H9 (cell line): Measurements from ENCODE around the gene MIOS. TPM values are rescaled to one million over a fixed set of nuclear protein-coding genes. Genes with fewer than 3 reads are reported as not detected.

Source experiments
- DNase-seq: peaks from one replicate; pipeline ENCODE4 v3.0.0-alpha.2; 2017
- H2AFZ ChIP-seq: one replicate; pipeline ENCODE4 v1.6.1; 2013; ENCODE audit warnings: mild to moderate bottlenecking, low read length, control low read depth, moderate library complexity
- H2AK5ac ChIP-seq: 2 replicates; pipeline ENCODE4 v1.6.1; 2013; ENCODE audit warnings: low read length, control low read depth, mixed read lengths; ENCODE audit not compliant: insufficient read length
- H2BK120ac ChIP-seq: one replicate; pipeline ENCODE4 v1.6.1; 2013; ENCODE audit warnings: low read depth, mild to moderate bottlenecking, low read length, control low read depth, inconsistent platforms; ENCODE audit not compliant: poor library complexity, severe bottlenecking
- H2BK12ac ChIP-seq: 2 replicates; pipeline ENCODE4 v1.6.1; 2013; ENCODE audit warnings: low read length, control low read depth, mixed read lengths, low read depth; ENCODE audit not compliant: insufficient read length
- H2BK15ac ChIP-seq: 2 replicates; pipeline ENCODE4 v1.6.1; 2013; ENCODE audit warnings: low read depth, low read length, control low read depth
- H2BK20ac ChIP-seq: one replicate; pipeline ENCODE4 v1.6.1; 2013; ENCODE audit warnings: low read depth, mild to moderate bottlenecking, low read length, control low read depth, inconsistent platforms; ENCODE audit not compliant: poor library complexity, severe bottlenecking
- H2BK5ac ChIP-seq: 2 replicates; pipeline ENCODE4 v1.6.1; 2013; ENCODE audit warnings: low read length, control low read depth, mixed read lengths; ENCODE audit not compliant: insufficient read length
- H3K14ac ChIP-seq: 2 replicates; pipeline ENCODE4 v1.6.1; 2013; ENCODE audit warnings: low read length, control low read depth; ENCODE audit not compliant: insufficient read depth
- H3K18ac ChIP-seq: 2 replicates; pipeline ENCODE4 v1.6.1; 2013; ENCODE audit warnings: low read depth, mild to moderate bottlenecking, mixed read lengths, low read length, control low read depth; ENCODE audit not compliant: insufficient read length
- H3K23ac ChIP-seq: 2 replicates; pipeline ENCODE4 v1.6.1; 2013; ENCODE audit warnings: low read length, control low read depth, mixed read lengths, low read depth; ENCODE audit not compliant: insufficient read length
- H3K23me2 ChIP-seq: 2 replicates; pipeline ENCODE4 v1.6.1; 2013; ENCODE audit warnings: low read depth, mild to moderate bottlenecking, mixed read lengths, low read length, control low read depth; ENCODE audit not compliant: insufficient read length, poor library complexity, severe bottlenecking
- H3K27ac ChIP-seq: 2 replicates; pipeline ENCODE4 v1.5.1; 2013; ENCODE audit warnings: low read length, control low read depth, mixed read lengths, low read depth; ENCODE audit not compliant: insufficient read length
- H3K27me3 ChIP-seq: 2 replicates; pipeline ENCODE4 v1.6.1; 2013; ENCODE audit warnings: low read length, control low read depth, inconsistent platforms; ENCODE audit not compliant: insufficient read depth
- H3K4ac ChIP-seq: 2 replicates; pipeline ENCODE4 v1.6.1; 2013; ENCODE audit warnings: low read depth, mild to moderate bottlenecking, control low read depth, inconsistent platforms, low read length, moderate library complexity
- H3K4me1 ChIP-seq: 2 replicates; pipeline ENCODE4 v1.6.1; 2013; ENCODE audit warnings: low read length, control low read depth, inconsistent platforms; ENCODE audit not compliant: insufficient read depth
- H3K4me2 ChIP-seq: 2 replicates; pipeline ENCODE4 v1.6.1; 2013; ENCODE audit warnings: low read length, control low read depth, mixed read lengths; ENCODE audit not compliant: insufficient read length, insufficient read depth
- H3K56ac ChIP-seq: 2 replicates; pipeline ENCODE4 v1.6.1; 2013; ENCODE audit warnings: low read depth, mild to moderate bottlenecking, mixed read lengths, low read length, control low read depth; ENCODE audit not compliant: insufficient read length
- H3K79me1 ChIP-seq: 2 replicates; pipeline ENCODE4 v1.6.1; 2013; ENCODE audit warnings: low read depth, mild to moderate bottlenecking, moderate library complexity, low read length, control low read depth, inconsistent platforms; ENCODE audit not compliant: insufficient read depth, poor library complexity, severe bottlenecking
- H3K79me2 ChIP-seq: 2 replicates; pipeline ENCODE4 v1.6.1; 2013; ENCODE audit warnings: low read length, control low read depth, inconsistent platforms; ENCODE audit not compliant: insufficient read depth
- H3K9ac ChIP-seq: 2 replicates; pipeline ENCODE4 v1.6.1; 2013; ENCODE audit warnings: low read length, control low read depth, mixed read lengths; ENCODE audit not compliant: insufficient read length; ENCODE audit errors: extremely low read depth
- H3K9me3 ChIP-seq: one replicate; pipeline ENCODE4 v1.6.1; 2013; ENCODE audit warnings: low read depth, low read length, inconsistent platforms; ENCODE audit not compliant: control insufficient read depth
- H3T11ph ChIP-seq: one replicate; pipeline ENCODE4 v1.6.1; 2013; ENCODE audit warnings: mild to moderate bottlenecking, low read length, control low read depth, inconsistent platforms
- H4K20me1 ChIP-seq: one replicate; pipeline ENCODE4 v1.6.1; 2013; ENCODE audit not compliant: control insufficient read depth, insufficient read length, insufficient read depth
- H4K5ac ChIP-seq: 2 replicates; pipeline ENCODE4 v1.6.1; 2013; ENCODE audit warnings: low read depth, mild to moderate bottlenecking, mixed read lengths, low read length, control low read depth; ENCODE audit not compliant: insufficient read length
- H4K8ac ChIP-seq: replicated peaks from 2 replicates; pipeline ENCODE4 v1.6.1; 2013; ENCODE audit warnings: low read length, control low read depth, mixed read lengths, low read depth; ENCODE audit not compliant: insufficient read length
- H4K91ac ChIP-seq: 2 replicates; pipeline ENCODE4 v1.6.1; 2013; ENCODE audit warnings: low read depth, mild to moderate bottlenecking, moderate library complexity, mixed read lengths, low read length, control low read depth; ENCODE audit not compliant: insufficient read length
- H3K27ac Mint-ChIP-seq, 3 experiments: 2 replicates in 2 of 3; 3 replicates in 1 of 3; pipeline ENCODE4 v1.8.0; 2020 to 2021; ENCODE audit warnings: mixed read lengths in 3 of 3, mild to moderate bottlenecking in 1 of 3, moderate library complexity in 1 of 3
- H3K27me3 Mint-ChIP-seq: 2 replicates; pipeline ENCODE4 v1.8.0; 2021; ENCODE audit warnings: low read depth, mild to moderate bottlenecking, moderate library complexity, mixed read lengths
- H3K36me3 Mint-ChIP-seq, 3 experiments: 2 replicates in 2 of 3; 3 replicates in 1 of 3; pipeline ENCODE4 v1.8.0; 2020 to 2021; ENCODE audit warnings: low read depth in 3 of 3, mixed read lengths in 3 of 3; ENCODE audit not compliant: insufficient read depth in 1 of 3
- H3K4me1 Mint-ChIP-seq, 2 experiments: 2 replicates each; pipeline ENCODE4 v1.8.0; 2020; ENCODE audit warnings: mixed read lengths in 2 of 2
- H3K4me3 Mint-ChIP-seq, 2 experiments: 2 replicates in 1 of 2; 3 replicates in 1 of 2; pipeline ENCODE4 v1.8.0; 2020 to 2021; ENCODE audit warnings: mild to moderate bottlenecking in 2 of 2, mixed read lengths in 2 of 2, moderate library complexity in 1 of 2
- H3K9me3 Mint-ChIP-seq, 2 experiments: 2 replicates in 1 of 2; 3 replicates in 1 of 2; pipeline ENCODE4 v1.8.0; 2020; ENCODE audit warnings: mild to moderate bottlenecking in 2 of 2, mixed read lengths in 2 of 2, moderate library complexity in 1 of 2
- WGBS: extraction: QIAGEN DNeasy Blood & Tissue Kit; methylation state at CpG from one replicate; pipeline ENCODE4 v1.1.7; 2013; ENCODE audit warnings: missing lambda C conversion rate, low lambda C conversion rate, mixed read lengths; ENCODE audit not compliant: insufficient read length; ENCODE audit errors: extremely low coverage; 5-methylcytosine and 5-hydroxymethylcytosine counted together
- total RNA-seq: library from RNA; stranded (reverse); gene quantifications from 2 replicates; pipeline ENCODE4 v1.2.1, GENCODE V29; 2021
- TF ChIP-seq, protein P1 (sequence below): fragments of 200-600 bp; sonication (generic); conservative IDR thresholded peaks from 3 replicates; pipeline ENCODE4 v1.8.0; 2021; ENCODE audit warnings: antibody characterized with exemption, mild to moderate bottlenecking

The MIOS gene
- total RNA-seq, 1 experiment from 2014 or later: 46.4 TPM

DNA sequence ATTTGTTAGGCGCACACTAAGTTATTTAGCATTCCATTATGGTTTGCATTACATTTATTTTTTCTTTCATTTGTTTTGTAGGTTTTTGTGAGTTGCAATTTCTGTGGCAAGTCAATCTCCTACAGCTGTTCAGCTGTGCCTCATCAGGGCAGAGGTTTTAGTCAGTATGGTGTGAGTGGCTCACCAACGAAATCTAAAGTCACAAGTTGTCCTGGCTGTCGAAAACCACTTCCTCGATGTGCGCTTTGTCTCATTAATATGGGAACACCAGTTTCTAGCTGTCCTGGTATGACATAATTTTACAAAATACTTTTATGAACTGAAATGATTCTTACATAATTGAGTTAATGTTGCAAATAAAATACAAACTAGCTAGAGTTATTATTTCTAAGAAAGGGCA lies 29.5 kb downstream of the MIOS start:
- Mint-ChIP-seq H3K4me3 (no peak overlapping the region), H3K9me3 (peaks cover 25 to 35% of the 10 kb centered on the region in 2 experiments), H3K36me3 (peaks cover 62 to 78% (median 72%) of the 10 kb centered on the region in 3 experiments), H3K4me1 (no peaks in the 10 kb centered on the region), H3K27ac (no peak overlapping the region), H3K27me3 (peaks cover 2% of the 10 kb centered on the region; the same call in 1 of the 2 replicates)
- Histone ChIP-seq H2AK5ac (no peak overlapping the region), H3K4ac (no peak overlapping the region), H3K79me1 (no peaks in the 10 kb centered on the region), H2BK5ac (no peak overlapping the region), H3K23ac (no peak overlapping the region), H3K14ac (no peak overlapping the region), H3K18ac (no peak overlapping the region), H2BK15ac (no peak overlapping the region), H3K23me2 (no peaks in the 10 kb centered on the region), H2BK120ac (no peak overlapping the region), H3K79me2 (no peaks in the 10 kb centered on the region), H2AFZ (no peak overlapping the region), H3K56ac (no peak overlapping the region), H3K27me3 (no peaks in the 10 kb centered on the region), H4K5ac (no peak overlapping the region), H2BK20ac (no peak overlapping the region), H2BK12ac (no peak overlapping the region), H3K27ac (no peak overlapping the region), H4K8ac (no peak overlapping the region), H3K9ac (no peak overlapping the region), H3K4me2 (no peak overlapping the region), H4K20me1 (no peaks in the 10 kb centered on the region), H3T11ph (no peak overlapping the region), H3K9me3 (no peaks in the 10 kb centered on the region), H3K4me1 (no peaks in the 10 kb centered on the region), H4K91ac (no peak overlapping the region)
- no CpG with 5 or more reads among the region's 5 CpGs for WGBS
- no peak for DNase-seq
- TF ChIP-seq, protein P1, sequence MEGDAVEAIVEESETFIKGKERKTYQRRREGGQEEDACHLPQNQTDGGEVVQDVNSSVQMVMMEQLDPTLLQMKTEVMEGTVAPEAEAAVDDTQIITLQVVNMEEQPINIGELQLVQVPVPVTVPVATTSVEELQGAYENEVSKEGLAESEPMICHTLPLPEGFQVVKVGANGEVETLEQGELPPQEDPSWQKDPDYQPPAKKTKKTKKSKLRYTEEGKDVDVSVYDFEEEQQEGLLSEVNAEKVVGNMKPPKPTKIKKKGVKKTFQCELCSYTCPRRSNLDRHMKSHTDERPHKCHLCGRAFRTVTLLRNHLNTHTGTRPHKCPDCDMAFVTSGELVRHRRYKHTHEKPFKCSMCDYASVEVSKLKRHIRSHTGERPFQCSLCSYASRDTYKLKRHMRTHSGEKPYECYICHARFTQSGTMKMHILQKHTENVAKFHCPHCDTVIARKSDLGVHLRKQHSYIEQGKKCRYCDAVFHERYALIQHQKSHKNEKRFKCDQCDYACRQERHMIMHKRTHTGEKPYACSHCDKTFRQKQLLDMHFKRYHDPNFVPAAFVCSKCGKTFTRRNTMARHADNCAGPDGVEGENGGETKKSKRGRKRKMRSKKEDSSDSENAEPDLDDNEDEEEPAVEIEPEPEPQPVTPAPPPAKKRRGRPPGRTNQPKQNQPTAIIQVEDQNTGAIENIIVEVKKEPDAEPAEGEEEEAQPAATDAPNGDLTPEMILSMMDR: no peak
